Measurements from ENCODE around the gene MBLAC1. TPM values are rescaled to one million over a fixed set of nuclear protein-coding genes. Genes with fewer than 3 reads are reported as not detected.
"Not testable (repeated sequence)": the region's sequence is repeated elsewhere in the genome, so short reads cannot be mapped to it uniquely, and the experiment has no call there.

Gene MBLAC1
- total RNA-seq, 4 donors from 2014 or later, result 4.4 to 5.6 TPM; not detected in 2

DNA sequence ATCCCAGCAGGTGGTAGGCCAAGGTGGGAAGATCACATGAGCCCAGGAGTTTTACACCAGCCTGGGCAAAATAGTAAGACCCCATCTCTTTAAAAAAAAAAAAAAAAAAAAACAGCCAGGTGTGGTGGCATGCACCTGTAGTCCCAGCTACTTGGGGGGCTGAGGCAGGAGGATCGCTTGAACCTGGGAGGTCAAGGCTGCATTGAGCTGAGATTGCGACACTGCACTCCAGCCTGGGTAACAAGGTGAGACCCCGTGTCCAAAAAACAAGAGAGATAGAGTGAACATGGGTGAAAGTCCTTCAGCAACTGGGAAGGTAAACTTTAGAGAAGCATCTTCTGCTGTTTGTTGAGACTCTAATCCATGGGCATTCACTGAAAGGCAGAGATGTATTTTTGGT, 15.7 kb downstream of the MBLAC1 start:
- Histone ChIP-seq H3K27ac (peak overlapping the region in 3 of 4 donors; percentile 70 to 78 (median 78)), H3K9me3 (no peaks in the 10 kb centered on the region), H3K36me3 (no peaks in the 10 kb centered on the region), H3K4me3 (no peak overlapping the region), H3K4me1 (peaks cover 0 to 21% (median 8%) of the 10 kb centered on the region in 4 donors), H3K27me3 (no peaks in the 10 kb centered on the region)
- in situ Hi-C loops (cut with MboI; ENCODE audit: low pct_ligation_motif_present in 1 of 4, low pct_unique_long_range_greater_than_20kb in 1 of 4, low sequenced_read_pairs in 3 of 4) (no loop called here), intact Hi-C loops (cut with DNase I; ENCODE audit: low total_unique reads) (no loop called here)
- no peak for DNase-seq
- 83 to 86% methylated on average over 1 to 3 of the region's 3 CpGs for WGBS, 2 donors (ENCODE audit: low coverage in 1 of 2)
- no peak for TF ChIP-seq POLR2AphosphoS5 (IDR thresholded peaks at IDR 0.05)
- TF ChIP-seq, protein P1, sequence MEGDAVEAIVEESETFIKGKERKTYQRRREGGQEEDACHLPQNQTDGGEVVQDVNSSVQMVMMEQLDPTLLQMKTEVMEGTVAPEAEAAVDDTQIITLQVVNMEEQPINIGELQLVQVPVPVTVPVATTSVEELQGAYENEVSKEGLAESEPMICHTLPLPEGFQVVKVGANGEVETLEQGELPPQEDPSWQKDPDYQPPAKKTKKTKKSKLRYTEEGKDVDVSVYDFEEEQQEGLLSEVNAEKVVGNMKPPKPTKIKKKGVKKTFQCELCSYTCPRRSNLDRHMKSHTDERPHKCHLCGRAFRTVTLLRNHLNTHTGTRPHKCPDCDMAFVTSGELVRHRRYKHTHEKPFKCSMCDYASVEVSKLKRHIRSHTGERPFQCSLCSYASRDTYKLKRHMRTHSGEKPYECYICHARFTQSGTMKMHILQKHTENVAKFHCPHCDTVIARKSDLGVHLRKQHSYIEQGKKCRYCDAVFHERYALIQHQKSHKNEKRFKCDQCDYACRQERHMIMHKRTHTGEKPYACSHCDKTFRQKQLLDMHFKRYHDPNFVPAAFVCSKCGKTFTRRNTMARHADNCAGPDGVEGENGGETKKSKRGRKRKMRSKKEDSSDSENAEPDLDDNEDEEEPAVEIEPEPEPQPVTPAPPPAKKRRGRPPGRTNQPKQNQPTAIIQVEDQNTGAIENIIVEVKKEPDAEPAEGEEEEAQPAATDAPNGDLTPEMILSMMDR (IDR thresholded peaks at IDR 0.05), result no peak
- no peak for TF ChIP-seq EP300 (IDR thresholded peaks at IDR 0.05; ENCODE audit: low read depth)
- TF ChIP-seq POLR2A (IDR thresholded peaks at IDR 0.05), result no peak

DNA sequence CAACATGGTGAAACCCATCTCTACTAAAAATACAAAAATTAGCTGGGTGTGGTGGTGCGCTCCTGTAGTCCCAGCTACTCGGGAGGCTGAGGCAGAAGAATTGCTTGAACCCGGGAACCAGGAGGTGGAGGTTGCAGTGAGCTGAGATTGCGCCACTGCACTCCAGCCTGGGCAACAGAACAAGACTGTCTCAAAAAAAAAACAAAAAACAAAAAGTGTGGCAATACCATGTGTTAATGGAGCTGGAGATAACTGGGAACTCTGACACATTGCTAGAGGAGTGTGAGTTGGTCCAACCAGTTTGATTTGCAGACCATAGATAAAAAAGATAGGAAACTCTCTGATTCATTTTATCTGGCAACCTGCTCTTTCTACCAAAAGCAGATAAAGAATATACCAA, 19.6 kb downstream of the MBLAC1 start:
- H3K27me3 ChIP-seq; H3K36me3 ChIP-seq; H3K9me3 ChIP-seq; in situ Hi-C loops (cut with MboI; ENCODE audit: low pct_ligation_motif_present in 1 of 4, low pct_unique_long_range_greater_than_20kb in 1 of 4, low sequenced_read_pairs in 3 of 4); intact Hi-C loops (cut with DNase I; ENCODE audit: low total_unique reads); DNase-seq; H3K27ac ChIP-seq; H3K4me3 ChIP-seq: not testable (repeated sequence)
- WGBS, 2 donors (ENCODE audit: low coverage in 1 of 2), result 80 to 95% methylated on average over 4 of the region's 4 CpGs
- H3K4me1 ChIP-seq, result peaks cover 0 to 38% (median 17%) of the 10 kb centered on the region in 4 donors

DNA sequence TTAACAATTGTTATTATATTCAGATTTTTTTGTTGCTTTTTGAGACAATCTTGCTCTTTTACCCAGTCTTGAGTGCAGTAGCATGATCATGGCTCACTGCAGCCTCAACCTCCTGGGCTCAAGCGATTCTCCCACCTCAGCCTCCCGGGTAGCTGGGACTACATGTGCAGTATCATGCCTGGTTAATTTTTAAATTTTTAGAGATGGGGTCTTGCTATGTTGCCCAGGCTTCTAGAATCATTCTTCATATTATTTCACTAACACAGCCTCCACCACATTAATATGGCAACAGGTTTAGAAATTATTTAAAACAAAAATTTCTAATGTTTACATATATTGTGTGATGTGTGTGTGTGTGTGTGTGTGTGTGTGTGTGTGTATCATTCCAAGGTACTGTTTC, 20.5 kb downstream of the MBLAC1 start:
- no peak overlapping the region for H3K27ac ChIP-seq
- no peak overlapping the region for H3K4me3 ChIP-seq
- in situ Hi-C loops (cut with MboI; ENCODE audit: low pct_ligation_motif_present in 1 of 4, low pct_unique_long_range_greater_than_20kb in 1 of 4, low sequenced_read_pairs in 3 of 4) (no loop called here), intact Hi-C loops (cut with DNase I; ENCODE audit: low total_unique reads) (no loop called here)
- TF ChIP-seq POLR2A (IDR thresholded peaks at IDR 0.05) (no peak), EP300 (IDR thresholded peaks at IDR 0.05; ENCODE audit: low read depth) (no peak)
- TF ChIP-seq, protein P1 (IDR thresholded peaks at IDR 0.05), result no peak
- no peaks in the 10 kb centered on the region for H3K27me3 ChIP-seq
- H3K9me3 ChIP-seq, result no peaks in the 10 kb centered on the region
- no peak for DNase-seq
- 96 to 100% methylated on average over 2 of the region's 2 CpGs for WGBS, 2 donors (ENCODE audit: low coverage in 1 of 2)
- peaks cover 0 to 40% (median 15%) of the 10 kb centered on the region in 4 donors for H3K4me1 ChIP-seq
- H3K36me3 ChIP-seq, result no peaks in the 10 kb centered on the region

DNA sequence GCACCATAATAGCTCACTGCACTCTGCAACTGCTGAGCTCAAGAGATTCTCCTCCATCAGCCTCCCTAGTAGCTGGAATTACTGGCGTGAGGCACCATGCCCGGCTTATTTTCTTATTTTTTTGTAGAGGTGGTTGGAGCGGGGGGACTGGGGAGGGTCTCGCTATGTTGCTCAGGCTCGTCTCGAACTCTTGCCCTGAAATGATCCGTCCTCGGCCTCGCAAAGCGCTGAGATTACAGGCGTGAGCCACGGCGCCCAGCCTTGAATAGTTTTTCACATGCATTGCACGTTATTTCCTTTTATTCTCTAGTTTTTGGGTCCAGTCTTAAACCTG, 21.4 kb downstream of the MBLAC1 start:
- in situ Hi-C loops (cut with MboI; ENCODE audit: low pct_ligation_motif_present in 1 of 4, low pct_unique_long_range_greater_than_20kb in 1 of 4, low sequenced_read_pairs in 3 of 4), result no loop called here
- 10 to 33% methylated on average over 3 to 14 of the region's 14 CpGs for WGBS, 2 donors (ENCODE audit: low coverage in 1 of 2)
- H3K27me3 ChIP-seq, result no peaks in the 10 kb centered on the region
- no peaks in the 10 kb centered on the region for H3K36me3 ChIP-seq
- H3K4me1 ChIP-seq, result peaks cover 1 to 46% (median 17%) of the 10 kb centered on the region in 4 donors
- intact Hi-C loops (cut with DNase I; ENCODE audit: low total_unique reads), result no loop called here
- TF ChIP-seq EP300 (IDR thresholded peaks at IDR 0.05; ENCODE audit: low read depth) (no peak), POLR2AphosphoS5 (IDR thresholded peaks at IDR 0.05) (no peak), POLR2A (IDR thresholded peaks at IDR 0.05) (no peak)
- TF ChIP-seq, protein P1 (IDR thresholded peaks at IDR 0.05), result no peak
- DNase-seq, result no peak
- peak overlapping the region in 3 of 4 donors; percentile 5 to 88 (median 76) for H3K4me3 ChIP-seq
- no peaks in the 10 kb centered on the region for H3K9me3 ChIP-seq
- H3K27ac ChIP-seq, result peak overlapping the region; percentile 88 to 93 (median 91)
